HG02623 (cell line): ENCODE measurements around the gene SMAD7.
"Not testable (repeated sequence)": the region's sequence is repeated elsewhere in the genome, so short reads cannot be mapped to it uniquely, and the experiment has no call there.

ENCODE experiments used
- ATAC-seq: cut with Tn5 transposase; IDR thresholded peaks from one replicate; pipeline ENCODE4 v1.9.1; 2021; ENCODE audit warnings: moderate library complexity; ENCODE audit not compliant: unreplicated experiment

The SMAD7 gene

DNA sequence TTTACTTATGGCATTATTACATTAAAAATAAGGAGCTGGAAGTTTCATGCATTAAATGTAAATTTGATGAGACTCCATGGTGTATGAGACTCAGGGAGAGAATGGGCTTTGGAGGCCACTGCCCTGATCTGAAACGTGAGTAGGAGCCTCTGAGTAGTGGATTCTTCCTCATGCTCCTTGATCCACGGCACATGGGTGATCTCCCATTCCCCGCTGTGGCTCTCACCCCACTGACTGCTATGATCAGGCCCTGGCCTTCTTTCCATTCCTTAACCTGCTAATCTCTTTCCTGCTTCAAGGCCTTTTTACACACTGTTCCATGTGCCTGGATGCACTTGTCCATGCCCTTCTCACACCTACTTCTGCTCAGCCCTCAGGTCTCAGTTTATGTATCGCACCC, 68.4 kb downstream of the SMAD7 start:
- ATAC-seq = no peak

DNA sequence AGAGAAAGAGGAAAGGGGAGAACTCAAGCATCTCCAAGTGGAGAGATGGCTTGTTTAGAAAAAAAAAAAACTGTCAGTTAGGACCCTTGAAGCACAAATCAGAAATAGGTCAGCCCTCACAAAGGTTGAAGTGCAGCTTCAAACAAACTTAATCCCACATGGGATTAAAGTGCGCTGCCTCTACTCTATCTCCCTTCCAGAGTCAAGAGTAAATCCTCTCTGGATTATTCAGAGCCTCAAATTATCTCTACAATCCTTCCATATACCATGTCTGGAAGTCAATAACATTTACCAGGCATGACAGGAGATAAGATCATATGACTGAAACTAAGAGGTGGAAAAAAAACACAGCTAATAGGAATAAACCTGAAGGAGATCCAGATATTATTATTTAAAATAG, 69.8 kb downstream of the SMAD7 start:
- no peak for ATAC-seq

DNA sequence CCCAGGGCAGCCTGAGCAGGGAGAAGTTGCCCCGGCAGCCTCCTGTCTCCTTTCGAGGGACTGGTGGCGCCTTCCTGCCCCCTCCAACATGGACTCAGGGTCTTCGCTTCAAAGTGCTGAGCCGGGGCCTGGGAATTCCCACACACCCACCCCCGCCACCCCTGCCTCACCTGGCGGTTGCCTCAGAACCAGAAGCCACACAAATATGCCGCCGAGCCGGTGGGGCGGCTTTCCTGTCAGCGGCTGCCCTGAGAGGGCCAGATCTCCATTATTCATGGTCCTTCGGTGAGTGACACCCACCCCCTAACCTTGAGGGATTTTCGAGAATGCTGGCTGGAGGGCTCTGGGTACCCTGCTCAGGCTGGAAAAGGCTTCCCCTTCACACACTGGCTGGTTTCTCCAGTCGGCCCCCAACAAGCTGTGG, 71.7 kb downstream of the SMAD7 start:
- no peak for ATAC-seq

DNA sequence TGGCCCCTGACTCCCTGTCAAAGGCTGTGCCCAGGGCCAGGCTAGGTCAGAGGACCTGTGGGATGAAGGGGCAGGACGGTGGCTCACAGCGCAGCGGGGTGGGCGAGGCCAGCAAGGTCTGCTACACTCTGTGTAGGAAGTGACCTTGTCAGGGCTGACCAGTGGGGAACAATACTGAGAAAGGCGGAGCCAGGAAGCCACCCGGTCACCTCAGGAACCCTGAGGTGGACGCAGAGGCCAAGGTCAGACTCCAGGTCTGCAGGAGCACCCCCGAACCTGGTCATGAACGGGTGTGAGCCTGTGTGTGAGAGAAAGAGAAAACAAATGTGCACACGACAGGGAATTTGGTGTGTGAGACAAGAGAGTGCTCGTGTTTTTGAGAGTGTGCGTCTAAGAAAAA, 72.3 kb downstream of the SMAD7 start:
- no peak for ATAC-seq

DNA sequence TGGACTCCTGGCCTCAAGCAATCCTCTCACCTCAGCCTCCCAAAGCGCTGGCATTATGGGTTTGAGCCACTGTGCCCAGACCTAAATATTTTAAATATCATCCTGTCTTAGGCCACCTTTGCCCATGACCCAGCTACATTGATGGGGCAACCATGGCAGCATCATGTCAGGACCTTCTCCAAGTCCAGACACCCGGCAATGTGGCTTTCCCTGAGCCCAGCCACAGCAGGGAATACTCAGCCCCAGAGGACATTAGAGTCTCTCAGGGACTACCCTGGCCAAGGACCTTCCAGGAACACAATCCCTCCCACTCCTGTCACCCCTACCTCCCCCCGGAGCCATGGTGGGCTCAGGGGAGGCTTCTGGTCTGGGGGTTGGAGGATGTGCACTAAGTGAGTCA, 72.8 kb downstream of the SMAD7 start:
- ATAC-seq = no peak

DNA sequence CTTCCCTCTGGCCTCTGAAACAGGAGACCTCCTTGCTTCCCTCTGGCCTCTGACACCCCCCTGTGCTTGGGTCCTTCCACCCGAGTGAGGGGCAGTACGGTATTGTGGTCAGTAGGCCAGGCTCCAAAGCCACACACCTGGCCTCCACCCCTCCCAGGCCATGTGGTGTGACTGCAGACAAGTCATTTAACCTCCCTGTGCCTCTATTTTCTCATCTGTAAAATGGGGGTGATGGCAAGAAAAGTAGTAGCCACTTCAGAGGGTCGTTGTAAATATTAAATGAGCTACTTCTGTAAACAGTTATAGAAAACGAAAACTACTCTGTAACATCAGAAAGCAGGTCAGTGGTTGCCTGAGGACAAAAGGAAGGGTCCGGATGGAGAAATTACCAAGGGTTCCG, 74.2 kb downstream of the SMAD7 start:
- no peak for ATAC-seq

DNA sequence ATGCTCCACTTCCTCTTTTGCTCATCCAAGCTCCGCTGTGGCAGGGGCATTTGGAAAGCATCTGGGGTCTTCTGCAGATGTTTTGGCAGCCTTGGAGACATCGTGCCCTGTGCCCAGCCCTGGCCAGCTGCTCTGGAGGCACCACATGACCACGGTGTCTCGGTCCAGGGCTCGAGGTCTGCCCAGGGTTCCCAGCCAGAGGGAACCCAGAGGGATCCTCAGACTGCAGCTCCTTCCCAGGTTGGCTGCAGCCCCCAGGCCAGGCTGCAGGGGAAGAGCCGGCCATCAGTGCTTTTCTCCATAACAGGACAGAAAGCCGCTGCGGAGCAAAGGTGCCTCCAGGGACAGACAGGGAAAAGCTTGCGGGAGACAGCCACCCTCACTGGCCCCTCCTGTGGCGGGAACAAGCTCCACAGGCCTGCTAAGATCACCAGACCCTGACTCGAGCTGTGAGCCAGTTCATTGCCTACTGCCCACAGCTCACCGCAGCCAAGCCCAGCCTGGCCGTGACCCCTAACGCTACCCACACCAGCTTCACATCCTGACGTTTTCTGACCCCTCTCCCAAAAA, 74.7 kb downstream of the SMAD7 start:
- no peak for ATAC-seq

DNA sequence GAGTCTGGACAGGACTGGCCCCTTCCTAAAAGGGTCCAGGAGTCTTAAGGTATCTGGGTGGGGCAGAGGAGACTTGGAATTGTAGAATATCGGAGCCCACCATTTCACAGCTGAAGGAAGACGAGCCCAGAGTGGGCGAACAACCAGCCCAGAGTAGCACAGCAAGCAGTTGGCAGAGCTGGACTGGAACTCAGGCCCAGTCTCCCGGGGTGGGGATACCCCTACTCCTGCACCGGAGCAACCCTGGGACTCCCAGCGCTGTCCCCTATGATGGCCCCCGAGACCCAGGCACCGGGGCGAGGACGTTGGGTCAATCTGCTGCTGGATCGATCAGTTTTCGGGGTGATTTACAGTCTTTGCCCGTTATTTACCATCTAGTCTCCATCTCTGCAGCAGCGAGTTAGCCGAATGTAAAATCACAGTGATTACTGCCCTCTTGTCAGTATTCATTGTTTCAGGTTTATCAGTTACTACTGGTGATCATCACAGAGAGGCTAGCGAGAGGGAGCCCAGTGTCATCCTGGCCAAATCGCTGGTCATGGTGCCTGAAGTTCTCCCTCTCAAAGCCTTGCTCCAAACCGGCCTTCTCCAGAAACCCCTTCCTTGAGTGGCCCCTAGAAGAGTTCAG, 75.3 kb downstream of the SMAD7 start:
- no peak for ATAC-seq

DNA sequence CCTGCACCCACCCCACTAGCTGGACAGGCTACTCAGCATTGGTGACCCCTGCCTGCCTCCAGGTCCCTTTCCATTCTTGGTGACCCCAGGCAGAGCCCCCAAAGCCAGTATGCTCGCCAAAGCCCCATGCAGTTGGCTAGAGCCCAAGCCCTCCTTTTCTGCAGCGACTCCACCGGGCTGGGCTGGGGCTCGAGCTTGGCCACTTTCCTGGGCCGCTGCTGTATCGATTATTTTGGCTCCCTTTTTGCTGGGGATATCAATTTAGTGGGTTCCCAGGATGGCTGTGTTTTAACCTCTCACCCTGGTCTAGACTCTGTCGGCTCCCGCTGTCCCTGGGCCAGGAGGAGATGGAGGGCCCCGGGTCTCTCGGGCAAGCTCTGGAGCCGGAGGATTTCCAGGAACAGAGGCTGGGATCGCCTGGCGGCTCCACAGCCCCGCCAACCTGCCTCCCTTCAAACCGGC, 76.0 kb downstream of the SMAD7 start:
- ATAC-seq = no peak

DNA sequence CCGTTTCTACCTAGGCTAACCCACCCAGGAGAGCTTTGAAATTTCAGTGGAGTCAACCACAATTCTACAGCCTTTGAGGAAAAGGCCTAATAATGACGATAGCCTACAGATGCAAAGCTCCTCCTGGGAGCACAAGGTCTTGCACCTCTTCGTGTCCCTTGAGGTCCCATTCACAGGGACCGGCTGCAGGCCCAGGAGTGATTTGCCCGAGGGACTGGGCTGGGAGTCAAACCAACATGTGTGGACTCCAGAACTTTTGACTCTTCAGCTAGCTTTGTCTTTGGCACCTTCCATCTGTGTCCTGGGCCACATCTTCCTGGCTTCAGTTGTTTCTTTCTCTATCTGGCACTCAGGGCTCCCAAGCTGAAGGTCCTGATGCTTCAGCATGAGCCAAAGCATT, 76.5 kb downstream of the SMAD7 start:
- ATAC-seq = no peak

DNA sequence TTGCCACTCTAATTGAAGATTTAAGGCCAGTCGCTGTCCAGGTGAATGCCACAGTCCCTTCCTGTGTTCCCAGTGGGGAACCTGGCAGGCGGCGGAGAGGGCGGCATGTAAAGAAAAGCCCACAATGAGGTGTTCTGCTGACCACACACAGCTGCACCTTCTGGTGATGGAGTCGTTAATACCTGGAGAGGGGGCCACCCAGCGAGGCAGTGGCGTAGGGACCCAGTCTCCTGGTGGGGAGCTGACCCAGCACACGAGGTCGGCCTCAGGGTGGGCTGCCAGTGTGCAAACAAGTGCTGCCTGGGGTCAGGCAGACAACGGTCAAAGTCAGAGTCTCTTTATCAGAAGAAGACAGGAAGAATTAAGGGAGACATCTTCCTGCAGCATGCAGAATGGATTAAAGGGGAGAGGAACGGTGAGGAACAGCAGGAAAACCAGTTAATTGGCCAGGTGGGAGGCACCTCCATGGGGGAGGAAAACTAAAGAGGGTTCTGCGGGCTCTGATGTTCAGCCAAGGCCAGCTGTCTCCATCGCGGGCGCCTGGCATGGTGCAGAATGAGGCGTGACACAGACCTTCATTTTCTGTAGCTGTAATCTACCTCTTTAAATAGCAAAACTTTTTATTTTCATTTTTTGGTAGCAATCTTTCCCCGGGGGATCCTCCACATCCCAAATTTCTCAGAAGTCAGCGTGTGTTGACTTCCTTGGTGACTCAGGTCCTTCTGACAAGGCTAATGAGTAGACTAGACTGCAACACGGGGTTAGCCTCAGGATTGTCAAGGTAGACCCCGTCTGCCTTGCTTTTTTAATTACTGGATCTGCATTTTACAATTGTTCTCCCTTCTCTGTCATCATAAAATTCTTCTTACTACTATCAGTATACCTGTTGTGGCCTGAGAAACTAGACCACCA, 78.3 kb downstream of the SMAD7 start:
- ATAC-seq = no peak

DNA sequence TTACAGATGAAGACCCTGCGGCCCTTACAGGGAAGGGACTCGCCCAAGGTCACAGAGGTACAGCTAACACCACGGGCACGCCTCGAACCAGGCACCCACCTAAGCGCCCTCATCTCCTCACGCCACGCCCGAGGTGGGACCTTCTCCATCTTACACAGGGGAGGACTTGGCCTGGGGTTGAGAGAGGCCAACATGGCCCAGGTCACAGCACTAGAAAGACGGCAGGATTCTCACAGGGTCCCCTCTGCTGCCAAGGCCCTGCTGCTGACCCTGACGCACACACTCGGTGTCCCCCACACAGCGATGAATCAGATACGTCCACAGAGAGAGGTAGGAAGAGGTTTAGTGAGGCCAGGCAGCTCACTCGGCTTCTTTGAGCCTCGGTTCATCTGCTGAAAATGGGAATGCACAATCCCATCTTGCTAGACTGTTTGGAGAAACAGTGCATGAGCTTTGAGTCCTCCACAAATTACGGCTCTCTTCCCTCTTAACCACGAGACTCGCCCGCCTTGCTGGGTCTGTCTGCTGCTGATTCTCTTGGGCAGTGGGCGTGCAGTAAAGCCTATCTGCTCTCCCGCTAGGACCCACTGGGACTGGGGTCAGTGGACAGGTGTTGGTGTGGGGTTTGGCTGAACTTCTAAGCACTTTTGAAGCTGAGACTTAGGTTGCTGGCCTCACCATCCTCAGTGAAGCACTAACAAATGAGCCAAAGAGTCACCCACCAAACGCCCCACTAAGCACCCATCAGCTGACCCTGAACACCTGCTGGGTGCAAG, 79.2 kb downstream of the SMAD7 start:
- no peak for ATAC-seq

DNA sequence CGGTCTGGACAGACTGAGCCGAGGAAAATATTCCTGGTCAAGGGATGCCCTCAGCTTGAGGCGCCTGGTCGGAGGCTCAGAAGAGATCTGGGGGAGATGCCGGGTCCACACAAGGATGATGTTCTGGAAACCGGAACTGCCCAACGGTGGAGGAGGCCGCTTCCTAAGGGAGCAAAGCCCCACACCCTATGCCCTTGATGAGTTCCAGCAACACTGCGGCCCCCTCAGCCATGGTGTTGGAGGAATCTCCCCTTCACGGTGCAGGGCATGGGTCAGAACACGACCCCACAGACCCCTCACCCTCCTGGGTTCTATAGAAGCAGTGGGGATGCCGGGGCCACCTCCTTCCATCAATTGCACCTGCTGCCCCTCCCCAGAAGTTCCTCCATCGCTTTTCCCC, 79.8 kb downstream of the SMAD7 start:
- ATAC-seq = not testable (repeated sequence)
